Cardiac muscle cell (in vitro differentiated cells and primary cell): ENCODE measurements around the gene PLPP3. TPM values are rescaled to one million over a fixed set of nuclear protein-coding genes. Genes with fewer than 3 reads are reported as not detected.

ENCODE experiments used
- DNase-seq, 2 donors: peaks; one replicate each; pipeline versions ENCODE4 v3.0.0 to v3.0.0-alpha.2; 2010 to 2017; ENCODE audit warnings: low read depth in 1 of 2, low spot score in 1 of 2
- H3K27ac ChIP-seq: fragments of 200-600 bp; sonication (generic); 2 replicates; pipeline ENCODE4 v1.5.1; 2016
- H3K27me3 ChIP-seq: fragments of 200-600 bp; sonication (generic); 2 replicates; pipeline ENCODE4 v1.6.0; 2016; ENCODE audit warnings: control low read depth
- H3K36me3 ChIP-seq: fragments of 200-600 bp; sonication (generic); 2 replicates; pipeline ENCODE4 v1.5.1; 2016; ENCODE audit warnings: control low read depth
- H3K4me1 ChIP-seq: fragments of 200-600 bp; sonication (generic); 2 replicates; pipeline ENCODE4 v1.8.1; 2017; ENCODE audit warnings: low read depth, mild to moderate bottlenecking, mixed run types
- H3K4me3 ChIP-seq: fragments of 200-600 bp; sonication (generic); 2 replicates; pipeline ENCODE4 v1.5.1; 2016; ENCODE audit warnings: mild to moderate bottlenecking
- H3K9me3 ChIP-seq: fragments of 200-600 bp; sonication (generic); 2 replicates; pipeline ENCODE4 v1.5.1; 2017; ENCODE audit warnings: low read depth, mild to moderate bottlenecking, control low read depth
- polyA plus RNA-seq: library from polyadenylated mRNA; unstranded; fragments of >200 nt; fragmentation: Nextera tagmentation; extraction: Ambion mirVana; gene quantifications from 2 replicates; pipeline ENCODE4 v1.2.1, GENCODE V29; 2016
- total RNA-seq: library from RNA; depleted of rRNA; stranded (reverse); fragments of >200 nt; gene quantifications from 2 replicates; pipeline ENCODE4 v1.2.3, GENCODE V29; 2016
- TF ChIP-seq, protein P1 (sequence below): IDR thresholded peaks from 2 replicates; pipeline ENCODE4 v1.5.1; 2012; ENCODE audit warnings: low read depth, mild to moderate bottlenecking, low read length

Gene PLPP3
- total and polyA plus RNA-seq, 2 experiments from 2014 or later = 41.4 to 58.2 TPM

GRCh38 chr1:56451491-56451890 is 127.9 kb downstream of the PLPP3 start:
- Histone ChIP-seq H3K36me3 (no peaks in the 10 kb centered on the region), H3K27me3 (no peaks in the 10 kb centered on the region), H3K27ac (no peak overlapping the region), H3K4me1 (peaks cover 19% of the 10 kb centered on the region), H3K4me3 (no peak overlapping the region), H3K9me3 (no peaks in the 10 kb centered on the region)
- DNase-seq = no peak
- TF ChIP-seq, protein P1, sequence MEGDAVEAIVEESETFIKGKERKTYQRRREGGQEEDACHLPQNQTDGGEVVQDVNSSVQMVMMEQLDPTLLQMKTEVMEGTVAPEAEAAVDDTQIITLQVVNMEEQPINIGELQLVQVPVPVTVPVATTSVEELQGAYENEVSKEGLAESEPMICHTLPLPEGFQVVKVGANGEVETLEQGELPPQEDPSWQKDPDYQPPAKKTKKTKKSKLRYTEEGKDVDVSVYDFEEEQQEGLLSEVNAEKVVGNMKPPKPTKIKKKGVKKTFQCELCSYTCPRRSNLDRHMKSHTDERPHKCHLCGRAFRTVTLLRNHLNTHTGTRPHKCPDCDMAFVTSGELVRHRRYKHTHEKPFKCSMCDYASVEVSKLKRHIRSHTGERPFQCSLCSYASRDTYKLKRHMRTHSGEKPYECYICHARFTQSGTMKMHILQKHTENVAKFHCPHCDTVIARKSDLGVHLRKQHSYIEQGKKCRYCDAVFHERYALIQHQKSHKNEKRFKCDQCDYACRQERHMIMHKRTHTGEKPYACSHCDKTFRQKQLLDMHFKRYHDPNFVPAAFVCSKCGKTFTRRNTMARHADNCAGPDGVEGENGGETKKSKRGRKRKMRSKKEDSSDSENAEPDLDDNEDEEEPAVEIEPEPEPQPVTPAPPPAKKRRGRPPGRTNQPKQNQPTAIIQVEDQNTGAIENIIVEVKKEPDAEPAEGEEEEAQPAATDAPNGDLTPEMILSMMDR = no peak

- Histone ChIP-seq H3K36me3 (no peaks in the 10 kb centered on the region), H3K27me3 (no peaks in the 10 kb centered on the region), H3K9me3 (no peaks in the 10 kb centered on the region), H3K27ac (no peak overlapping the region), H3K4me1 (peaks cover 22% of the 10 kb centered on the region), H3K4me3 (no peak overlapping the region)
- TF ChIP-seq, protein P1 = no peak
- DNase-seq = no peak
These were observed 129.2 kb downstream of the PLPP3 start for GRCh38 chr1:56450004-56450666.

GRCh38 chr1:56448529-56449300 is 130.6 kb downstream of the PLPP3 start:
- Histone ChIP-seq H3K27me3 (no peaks in the 10 kb centered on the region), H3K36me3 (no peaks in the 10 kb centered on the region), H3K27ac (no peak overlapping the region), H3K9me3 (no peaks in the 10 kb centered on the region), H3K4me1 (peaks cover 21% of the 10 kb centered on the region), H3K4me3 (no peak overlapping the region)
- TF ChIP-seq, protein P1 = no peak
- DNase-seq = peak in 1 of 2 donors; percentile 48

DNA sequence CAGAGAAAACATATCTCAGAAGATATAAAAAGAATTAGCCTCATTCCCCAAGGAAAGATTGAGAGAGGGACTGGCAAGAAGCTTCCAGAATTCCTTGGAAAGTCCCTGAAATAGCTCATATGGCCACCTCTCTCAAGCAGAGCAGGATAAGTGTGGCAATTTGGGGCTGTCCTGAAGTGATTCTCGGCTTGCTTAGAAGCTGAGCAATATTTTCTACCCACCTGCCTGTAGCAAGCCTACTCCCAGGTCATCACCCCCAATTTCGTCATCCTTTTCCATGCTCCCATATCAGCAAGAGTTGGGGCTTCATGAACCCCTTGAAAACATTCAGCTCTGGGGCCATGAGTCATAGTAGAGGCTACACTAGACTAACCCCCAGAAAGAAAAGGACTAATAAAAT is 131.5 kb downstream of the PLPP3 start:
- Histone ChIP-seq H3K4me3 (no peak overlapping the region), H3K4me1 (peaks cover 12% of the 10 kb centered on the region), H3K36me3 (no peaks in the 10 kb centered on the region), H3K27ac (no peak overlapping the region), H3K9me3 (no peaks in the 10 kb centered on the region), H3K27me3 (no peaks in the 10 kb centered on the region)
- DNase-seq = no peak
- TF ChIP-seq, protein P1 = no peak

DNA sequence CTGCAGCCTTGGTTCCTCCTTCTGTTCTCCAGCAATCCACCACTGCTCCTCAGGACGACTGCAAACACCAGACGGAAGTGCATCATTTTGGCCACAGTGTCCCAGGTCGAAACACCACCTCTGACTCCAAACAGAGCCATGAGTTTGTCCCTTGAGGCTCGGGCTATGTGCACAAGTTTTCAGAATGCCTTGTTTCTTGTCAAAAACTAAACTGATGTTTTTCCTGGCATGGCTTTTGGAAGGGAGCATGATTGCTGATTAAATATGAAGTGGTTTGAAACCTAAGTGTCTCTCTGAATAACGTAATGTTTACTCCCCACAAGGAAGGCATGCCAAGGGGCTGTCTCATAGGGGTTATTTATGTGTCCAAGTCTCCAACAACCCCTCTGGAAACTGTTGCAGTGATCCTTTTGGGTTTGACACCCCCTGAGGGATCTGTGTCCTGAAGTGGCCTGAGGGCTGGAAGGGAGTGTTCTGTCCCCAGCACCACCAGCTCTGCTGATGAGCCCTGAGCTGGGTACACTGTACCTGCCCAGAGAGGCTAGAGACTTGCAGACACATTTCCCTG is 132.7 kb downstream of the PLPP3 start:
- Histone ChIP-seq H3K4me1 (peaks cover 12% of the 10 kb centered on the region), H3K36me3 (no peaks in the 10 kb centered on the region), H3K4me3 (no peak overlapping the region), H3K9me3 (no peaks in the 10 kb centered on the region), H3K27ac (no peak overlapping the region), H3K27me3 (no peaks in the 10 kb centered on the region)
- peak in 1 of 2 donors; percentile 43 for DNase-seq
- TF ChIP-seq, protein P1 = no peak
